Muscle of leg (tissue), 9 donors: ENCODE data around the gene PFKFB1. TPM values are rescaled to one million over a fixed set of nuclear protein-coding genes. Genes with fewer than 3 reads are reported as not detected.

Experiments used
- polyA plus RNA-seq, 8 donors: library from polyadenylated mRNA; unstranded; fragments of 120-200 nt; gene quantifications; one replicate each; pipeline versions ENCODE4 v1.2.1 to v1.2.3, GENCODE V29; 2013; ENCODE audit warnings: inconsistent platforms in 1 of 8, low replicate concordance in 1 of 8; ENCODE audit not compliant: insufficient read length in 8 of 8, insufficient read depth in 1 of 8
- total RNA-seq: library from RNA; stranded (reverse); fragments of 120-200 nt; gene quantifications from one replicate; pipeline ENCODE4 v1.2.4, GENCODE V29; 2013

Gene PFKFB1
- total and polyA plus RNA-seq, 9 donors, result 0.30 to 1.7 (median 0.69) TPM

Other genes starting within 250 kb of the PFKFB1 start
- 0.22 TPM for gene ITIH6, start 195.9 kb downstream of the PFKFB1 start, total RNA-seq
- gene ITIH6, start 195.9 kb downstream of the PFKFB1 start, polyA plus RNA-seq, result 1 to 10 TPM in 4 of 8 donors, under 1 TPM in 4; 0.53 to 1.4 (median 0.99) TPM
- 1,087 TPM for gene MAGED2, start 186.4 kb downstream of the PFKFB1 start, total RNA-seq
- gene MAGED2, start 186.4 kb downstream of the PFKFB1 start, polyA plus RNA-seq, result 1,000 to 10,000 TPM in 4 of 8 donors, 100 to 1,000 TPM in 4; 863 to 1,174 (median 1,005) TPM
- 121 TPM for gene TRO, start 73.4 kb downstream of the PFKFB1 start, total RNA-seq
- 100 to 1,000 TPM; 106 to 140 (median 120) TPM for gene TRO, start 73.4 kb downstream of the PFKFB1 start, polyA plus RNA-seq
- gene APEX2, start 6.2 kb upstream of the PFKFB1 start, total RNA-seq, result 3.7 TPM
- gene APEX2, start 6.2 kb upstream of the PFKFB1 start, polyA plus RNA-seq, result 10 to 100 TPM in 6 of 8 donors, 1 to 10 TPM in 2; 9.0 to 12.6 (median 10.8) TPM
- 29.3 TPM for gene ALAS2, start 36.8 kb upstream of the PFKFB1 start, total RNA-seq
- gene ALAS2, start 36.8 kb upstream of the PFKFB1 start, polyA plus RNA-seq, result 10 to 100 TPM; 17.6 to 64.6 (median 46.1) TPM
- gene PAGE2B, start 80.8 kb upstream of the PFKFB1 start, total RNA-seq, result not detected
- under 1 TPM in 3 of 8 donors, not detected in 5; 0.26 to 0.28 (median 0.27) TPM for gene PAGE2B, start 80.8 kb upstream of the PFKFB1 start, polyA plus RNA-seq
- not detected for gene PAGE2, start 94.8 kb upstream of the PFKFB1 start, total RNA-seq
- gene PAGE2, start 94.8 kb upstream of the PFKFB1 start, polyA plus RNA-seq, result not detected
- not detected for gene PAGE5, start 226.2 kb upstream of the PFKFB1 start, total RNA-seq
- not detected for gene PAGE5, start 226.2 kb upstream of the PFKFB1 start, polyA plus RNA-seq